HG02884 (cell line): Measurements from ENCODE around the gene FTMT.
"Not testable (repeated sequence)": the region's sequence is repeated elsewhere in the genome, so short reads cannot be mapped to it uniquely, and the experiment has no call there.

Experiments
- ATAC-seq: cut with Tn5 transposase; IDR thresholded peaks from one replicate; pipeline ENCODE4 v1.9.1; 2021; ENCODE audit warnings: mild to moderate bottlenecking, moderate library complexity; ENCODE audit not compliant: unreplicated experiment

The FTMT gene

GRCh38 chr5:121851643-121852574, at the start of gene FTMT:
Gene FTMT (plus strand): TSS chr5:121851882. CDS start chr5:121851964, 82 bp downstream.
- ATAC-seq = no peak

GRCh38 chr5:121805251-121805650, 46.4 kb upstream of the FTMT start:
- not testable (repeated sequence) for ATAC-seq

GRCh38 chr5:121805911-121806310, 45.8 kb upstream of the FTMT start:
- ATAC-seq = no peak

GRCh38 chr5:121816164-121816563, 35.5 kb upstream of the FTMT start:
- ATAC-seq = no peak

- ATAC-seq = no peak
Measured at GRCh38 chr5:121819682-121820261, 31.9 kb upstream of the FTMT start.

GRCh38 chr5:121833617-121834016, 18.1 kb upstream of the FTMT start:
- no peak for ATAC-seq

GRCh38 chr5:121834021-121834420, 17.7 kb upstream of the FTMT start:
- no peak for ATAC-seq

GRCh38 chr5:121841892-121842291, 9.8 kb upstream of the FTMT start:
- ATAC-seq = no peak

- no peak for ATAC-seq
Measured at GRCh38 chr5:121850272-121850671, 1.4 kb upstream of the FTMT start.

- no peak for ATAC-seq
Measured at GRCh38 chr5:121853850-121854249, 2.2 kb downstream of the FTMT start.

GRCh38 chr5:121862801-121863200, 11.1 kb downstream of the FTMT start:
- ATAC-seq = no peak

- ATAC-seq = no peak
Measured at GRCh38 chr5:121863753-121864285, 12.1 kb downstream of the FTMT start.

GRCh38 chr5:121867403-121867802, 15.7 kb downstream of the FTMT start:
- ATAC-seq = no peak

GRCh38 chr5:121870489-121870888, 18.8 kb downstream of the FTMT start:
- no peak for ATAC-seq

GRCh38 chr5:121872856-121873255, 21.2 kb downstream of the FTMT start:
- ATAC-seq = no peak

GRCh38 chr5:121873409-121873808, 21.7 kb downstream of the FTMT start:
- ATAC-seq = no peak

GRCh38 chr5:121885630-121886029, 33.9 kb downstream of the FTMT start:
- no peak for ATAC-seq

- no peak for ATAC-seq
Measured at GRCh38 chr5:121887727-121888126, 36.0 kb downstream of the FTMT start.

- no peak for ATAC-seq
Measured at GRCh38 chr5:121890297-121890858, 38.7 kb downstream of the FTMT start.

- ATAC-seq = no peak
Measured at GRCh38 chr5:121897341-121897740, 45.7 kb downstream of the FTMT start.

GRCh38 chr5:121899346-121899745, 47.7 kb downstream of the FTMT start:
- ATAC-seq = no peak
